ENCODE data around the gene FKRP.

GRCh38 chr19:46726551-46726950, 19.3 kb upstream of the FKRP start:
- TF ChIP-seq, protein P1, sequence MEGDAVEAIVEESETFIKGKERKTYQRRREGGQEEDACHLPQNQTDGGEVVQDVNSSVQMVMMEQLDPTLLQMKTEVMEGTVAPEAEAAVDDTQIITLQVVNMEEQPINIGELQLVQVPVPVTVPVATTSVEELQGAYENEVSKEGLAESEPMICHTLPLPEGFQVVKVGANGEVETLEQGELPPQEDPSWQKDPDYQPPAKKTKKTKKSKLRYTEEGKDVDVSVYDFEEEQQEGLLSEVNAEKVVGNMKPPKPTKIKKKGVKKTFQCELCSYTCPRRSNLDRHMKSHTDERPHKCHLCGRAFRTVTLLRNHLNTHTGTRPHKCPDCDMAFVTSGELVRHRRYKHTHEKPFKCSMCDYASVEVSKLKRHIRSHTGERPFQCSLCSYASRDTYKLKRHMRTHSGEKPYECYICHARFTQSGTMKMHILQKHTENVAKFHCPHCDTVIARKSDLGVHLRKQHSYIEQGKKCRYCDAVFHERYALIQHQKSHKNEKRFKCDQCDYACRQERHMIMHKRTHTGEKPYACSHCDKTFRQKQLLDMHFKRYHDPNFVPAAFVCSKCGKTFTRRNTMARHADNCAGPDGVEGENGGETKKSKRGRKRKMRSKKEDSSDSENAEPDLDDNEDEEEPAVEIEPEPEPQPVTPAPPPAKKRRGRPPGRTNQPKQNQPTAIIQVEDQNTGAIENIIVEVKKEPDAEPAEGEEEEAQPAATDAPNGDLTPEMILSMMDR (IDR thresholded peaks at IDR 0.05; ENCODE audit: low read depth, low read length, poor library complexity, severe bottlenecking) = no peak
- TF ChIP-seq EZH2phosphoT487 (IDR thresholded peaks at IDR 0.05; ENCODE audit: borderline replicate concordance, low read length) = no peak
